HG03520 (cell line): ENCODE measurements around the gene UNC13B.
"Not testable (repeated sequence)": the region's sequence is repeated elsewhere in the genome, so short reads cannot be mapped to it uniquely, and the experiment has no call there.

ENCODE experiments used
- ATAC-seq: cut with Tn5 transposase; IDR thresholded peaks from one replicate; pipeline ENCODE4 v1.9.1; 2021; ENCODE audit warnings: mild to moderate bottlenecking, moderate library complexity; ENCODE audit not compliant: unreplicated experiment

UNC13B gene

GRCh38 chr9:35161713-35162604 is at the start of gene UNC13B:
TSS of gene UNC13B (plus strand) at chr9:35162009. CDS start at chr9:35162284, 275 bp downstream.
- ATAC-seq = peak; percentile 49

GRCh38 chr9:35112257-35113020 is 49.4 kb upstream of the UNC13B start:
- ATAC-seq = no peak

- no peak for ATAC-seq
Measured at GRCh38 chr9:35114113-35114839, 47.5 kb upstream of the UNC13B start.

- ATAC-seq = no peak
Measured at GRCh38 chr9:35114840-35115628, 46.8 kb upstream of the UNC13B start.

- ATAC-seq = peak; percentile 44
Measured at GRCh38 chr9:35115680-35116538, 45.9 kb upstream of the UNC13B start, which contains the start of gene ATOSB. TSS of gene ATOSB (minus strand) at chr9:35115862. CDS start at chr9:35108274, 7,588 bp downstream.

GRCh38 chr9:35116539-35116897 is 45.3 kb upstream of the UNC13B start:
- ATAC-seq = no peak

- ATAC-seq = peak; percentile 33
Measured at GRCh38 chr9:35116898-35117551, 44.8 kb upstream of the UNC13B start.

- no peak for ATAC-seq
Measured at GRCh38 chr9:35134920-35135319, 26.9 kb upstream of the UNC13B start.

GRCh38 chr9:35135988-35136387 is 25.8 kb upstream of the UNC13B start:
- no peak for ATAC-seq

- ATAC-seq = no peak
Measured at GRCh38 chr9:35136866-35137265, 24.9 kb upstream of the UNC13B start.

GRCh38 chr9:35140093-35140492 is 21.7 kb upstream of the UNC13B start:
- no peak for ATAC-seq

- ATAC-seq = no peak
Measured at GRCh38 chr9:35142037-35142436, 19.8 kb upstream of the UNC13B start.

- not testable (repeated sequence) for ATAC-seq
Measured at GRCh38 chr9:35147941-35148563, 13.8 kb upstream of the UNC13B start.

GRCh38 chr9:35152926-35153325 is 8.9 kb upstream of the UNC13B start:
- no peak for ATAC-seq

- no peak for ATAC-seq
Measured at GRCh38 chr9:35156781-35157180, 5.0 kb upstream of the UNC13B start.

GRCh38 chr9:35157836-35158235 is 4.0 kb upstream of the UNC13B start:
- not testable (repeated sequence) for ATAC-seq

- ATAC-seq = no peak
Measured at GRCh38 chr9:35158501-35159280, 3.1 kb upstream of the UNC13B start.
